HepG2 (cell line): Measurements from ENCODE around the gene DCAF15. TPM values are rescaled to one million over a fixed set of nuclear protein-coding genes. Genes with fewer than 3 reads are reported as not detected.

Experiments used
- HBP1 ChIP-seq: IDR thresholded peaks from 2 replicates; pipeline ENCODE4 v1.6.1; 2016; ENCODE audit warnings: low read depth, control low read depth
- HMG20A ChIP-seq: IDR thresholded peaks from 2 replicates; pipeline ENCODE4 v1.6.1; 2016; ENCODE audit warnings: borderline replicate concordance
- HOXA5 ChIP-seq: sonication (generic); formaldehyde crosslinking; IDR thresholded peaks from 2 replicates; pipeline ENCODE4 v1.4.0; 2020; ENCODE audit warnings: missing genetic modification reagents
- MXD3 ChIP-seq: IDR thresholded peaks from 2 replicates; pipeline ENCODE4 v1.6.1; 2016; ENCODE audit warnings: mild to moderate bottlenecking, missing biosample characterization, missing genetic modification reagents
- NFIC ChIP-seq: IDR thresholded peaks from 2 replicates; pipeline ENCODE4 v1.6.1; 2012; ENCODE audit warnings: mild to moderate bottlenecking, low read length, inconsistent platforms
- SMAD1 ChIP-seq: sonication (generic); formaldehyde crosslinking; IDR thresholded peaks from 2 replicates; pipeline ENCODE4 v1.4.0; 2020; ENCODE audit warnings: missing genetic modification reagents, low read depth, mild to moderate bottlenecking, borderline replicate concordance
- TOE1 ChIP-seq: sonication (generic); formaldehyde crosslinking; IDR thresholded peaks from 2 replicates; pipeline ENCODE4 v1.4.0; 2020; ENCODE audit warnings: mild to moderate bottlenecking, missing genetic modification reagents
- ZBED4 ChIP-seq: sonication (generic); formaldehyde crosslinking; IDR thresholded peaks from 2 replicates; pipeline ENCODE4 v1.4.0; 2020; ENCODE audit warnings: missing genetic modification reagents, borderline replicate concordance
- ZBTB39 ChIP-seq: sonication (generic); formaldehyde crosslinking; IDR thresholded peaks from 2 replicates; pipeline ENCODE4 v1.5.0; 2020; ENCODE audit warnings: missing genetic modification reagents
- ZFP91 ChIP-seq: sonication (generic); formaldehyde crosslinking; IDR thresholded peaks from 2 replicates; pipeline ENCODE4 v1.9.0; 2022; ENCODE audit warnings: missing genetic modification reagents, mild to moderate bottlenecking, borderline replicate concordance
- ZMYM2 ChIP-seq: sonication (generic); formaldehyde crosslinking; IDR thresholded peaks from 2 replicates; pipeline ENCODE4 v1.8.0; 2022; ENCODE audit warnings: mild to moderate bottlenecking, missing genetic modification reagents
- ZNF20 ChIP-seq: sonication (generic); formaldehyde crosslinking; IDR thresholded peaks from 2 replicates; pipeline ENCODE4 v1.4.0; 2020; ENCODE audit warnings: mild to moderate bottlenecking, moderate library complexity, missing genetic modification reagents
- ZNF383 ChIP-seq: sonication (generic); formaldehyde crosslinking; IDR thresholded peaks from 2 replicates; pipeline ENCODE4 v1.4.0; 2020; ENCODE audit warnings: missing genetic modification reagents, mild to moderate bottlenecking, borderline replicate concordance
- ZNF580 ChIP-seq: IDR thresholded peaks from 2 replicates; pipeline ENCODE4 v1.6.1; 2016; ENCODE audit warnings: low read depth, borderline replicate concordance
- ZNF616 ChIP-seq: sonication (generic); formaldehyde crosslinking; IDR thresholded peaks from 2 replicates; pipeline ENCODE4 v1.5.0; 2020; ENCODE audit warnings: low read depth, mild to moderate bottlenecking, missing genetic modification reagents
- ZNF703 ChIP-seq: sonication (generic); formaldehyde crosslinking; IDR thresholded peaks from 2 replicates; pipeline ENCODE4 v1.5.1; 2020; ENCODE audit warnings: missing genetic modification reagents, mild to moderate bottlenecking, moderate library complexity, borderline replicate concordance
- ZNF749 ChIP-seq: sonication (generic); formaldehyde crosslinking; IDR thresholded peaks from 2 replicates; pipeline ENCODE4 v1.8.0; 2022; ENCODE audit warnings: mild to moderate bottlenecking, missing genetic modification reagents, moderate library complexity, borderline replicate concordance
- ZNF761 ChIP-seq: sonication (generic); formaldehyde crosslinking; conservative IDR thresholded peaks from 2 replicates; pipeline ENCODE4 v1.4.0; 2020; ENCODE audit warnings: mild to moderate bottlenecking, missing genetic modification reagents
- polyA plus RNA-seq, 8 experiments: library from polyadenylated mRNA; depleted of rRNA in 3 of 8; stranded (reverse) in 7 of 8; unstranded in 1 of 8; fragments of >200 nt; fragmentation: Illumina TruSeq in 4 of 8; extraction: Trizol in 4 of 8; gene quantifications; 2 replicates each; pipeline versions ENCODE4 v1.2.1 to v1.2.3, GENCODE V29; 2011 to 2016; ENCODE audit warnings: low read depth in 4 of 8, missing spikeins in 1 of 8, mixed read lengths in 1 of 8; ENCODE audit not compliant: insufficient read depth in 1 of 8
- total RNA-seq, 5 experiments: library from RNA; depleted of rRNA; stranded (reverse); fragments of >200 nt; fragmentation: Illumina TruSeq; extraction: Trizol; gene quantifications; 2 replicates each; pipeline ENCODE4 v1.2.3, GENCODE V29; 2016; ENCODE audit warnings: low read depth in 1 of 5

Gene DCAF15
- total and polyA plus RNA-seq, 2 of the 13 experiments (the other 11 are each of a cell fraction or from before 2014, with no cell fraction given) = 13.6 to 14.0 TPM

- TF ChIP-seq ZBED4 = peak; percentile 55
- TF ChIP-seq ZNF20 = no peak
- peak; percentile 43; the same call in 1 of the 2 replicates for TF ChIP-seq MXD3 (CRISPR knock-in tag)
- no peak for TF ChIP-seq HMG20A
- TF ChIP-seq ZNF383 (CRISPR knock-in tag) = 0 out of 2 replicates have a peak, but pooled peaks have one; percentile 19
- peak; percentile 51 for TF ChIP-seq ZNF703 (CRISPR knock-in tag)
- TF ChIP-seq HOXA5 (CRISPR knock-in tag) = no peak; the same call in 1 of the 2 replicates
- no peak for TF ChIP-seq NFIC
- peak; percentile 90 for TF ChIP-seq SMAD1 (CRISPR knock-in tag)
- TF ChIP-seq ZNF580 (CRISPR knock-in tag) = peak; percentile 64; the same call in 1 of the 2 replicates
- TF ChIP-seq ZFP91 = peak; percentile 88; the same call in 1 of the 2 replicates
- TF ChIP-seq ZNF761 (CRISPR knock-in tag) = no peak
- TF ChIP-seq ZBTB39 (CRISPR knock-in tag) = peak; percentile 66; the same call in 1 of the 2 replicates
- peak; percentile 98 for TF ChIP-seq ZMYM2 (CRISPR knock-in tag)
- 0 out of 2 replicates have a peak, but pooled peaks have one; percentile 72 for TF ChIP-seq TOE1 (CRISPR knock-in tag)
- no peak for TF ChIP-seq ZNF616 (CRISPR knock-in tag)
- 0 out of 2 replicates have a peak, but pooled peaks have one; percentile 44 for TF ChIP-seq ZNF749 (CRISPR knock-in tag)
- 0 out of 2 replicates have a peak, but pooled peaks have one; percentile 78 for TF ChIP-seq HBP1 (CRISPR knock-in tag)
Observed at GRCh38 chr19:14006766-14007562, 54.7 kb downstream of the DCAF15 start (continued).
